NCI-H1105 (cell line): Measurements from ENCODE around the gene TBC1D10A.

ENCODE experiments used
- DNase-seq: peaks from one replicate; lab custom pipeline; 2025; lab: John Stamatoyannopoulos, UW

TBC1D10A gene

GRCh38 chr22:30326706-30327362 lies at the start of gene TBC1D10A:
TBC1D10A (minus strand) TSS chr22:30326941; CDS start chr22:30326881, 60 bp downstream.
- peak; percentile 91 for DNase-seq

- no peak for DNase-seq
These were observed 48.6 kb upstream of the TBC1D10A start for GRCh38 chr22:30375312-30375849.

- DNase-seq = no peak
These were observed 46.9 kb upstream of the TBC1D10A start for GRCh38 chr22:30373331-30374325.

- DNase-seq = no peak
These were observed 46.2 kb upstream of the TBC1D10A start for GRCh38 chr22:30372915-30373314.

- DNase-seq = no peak
These were observed 45.2 kb upstream of the TBC1D10A start for GRCh38 chr22:30371981-30372380.

- DNase-seq = no peak
These were observed 44.6 kb upstream of the TBC1D10A start for GRCh38 chr22:30371321-30371720.

GRCh38 chr22:30370641-30371230 lies 44.0 kb upstream of the TBC1D10A start:
- DNase-seq = no peak

GRCh38 chr22:30368420-30368819 lies 41.7 kb upstream of the TBC1D10A start:
- no peak for DNase-seq

- no peak for DNase-seq
These were observed 39.1 kb upstream of the TBC1D10A start for GRCh38 chr22:30365891-30366290.

- no peak for DNase-seq
These were observed 36.0 kb upstream of the TBC1D10A start for GRCh38 chr22:30362651-30363281.

- no peak for DNase-seq
These were observed 35.3 kb upstream of the TBC1D10A start for GRCh38 chr22:30361916-30362650.

- DNase-seq = no peak
These were observed 31.8 kb upstream of the TBC1D10A start for GRCh38 chr22:30358541-30358940.

GRCh38 chr22:30357650-30358215 lies 31.0 kb upstream of the TBC1D10A start:
- DNase-seq = no peak

- no peak for DNase-seq
These were observed 30.5 kb upstream of the TBC1D10A start for GRCh38 chr22:30357236-30357570.

- peak; percentile 80 for DNase-seq
These were observed 29.9 kb upstream of the TBC1D10A start, which contains the start of the genes CCDC157 and SF3A1 for GRCh38 chr22:30356449-30357235. CCDC157 (plus strand) TSS chr22:30357007; CDS start chr22:30366001, 8,994 bp downstream. SF3A1 (minus strand) TSS chr22:30356894; CDS start chr22:30356792, 102 bp downstream.

GRCh38 chr22:30354644-30355043 lies 27.9 kb upstream of the TBC1D10A start:
- DNase-seq = no peak

GRCh38 chr22:30351226-30351625 lies 24.5 kb upstream of the TBC1D10A start:
- DNase-seq = no peak

GRCh38 chr22:30348809-30349208 lies 22.1 kb upstream of the TBC1D10A start:
- no peak for DNase-seq

GRCh38 chr22:30348404-30348803 lies 21.7 kb upstream of the TBC1D10A start:
- no peak for DNase-seq
